ENCODE data around the gene CNGA4. TPM values are rescaled to one million over a fixed set of nuclear protein-coding genes. Genes with fewer than 3 reads are reported as not detected.

The CNGA4 gene
- polyA plus RNA-seq, 1 donor from 2014 or later: not detected

DNA sequence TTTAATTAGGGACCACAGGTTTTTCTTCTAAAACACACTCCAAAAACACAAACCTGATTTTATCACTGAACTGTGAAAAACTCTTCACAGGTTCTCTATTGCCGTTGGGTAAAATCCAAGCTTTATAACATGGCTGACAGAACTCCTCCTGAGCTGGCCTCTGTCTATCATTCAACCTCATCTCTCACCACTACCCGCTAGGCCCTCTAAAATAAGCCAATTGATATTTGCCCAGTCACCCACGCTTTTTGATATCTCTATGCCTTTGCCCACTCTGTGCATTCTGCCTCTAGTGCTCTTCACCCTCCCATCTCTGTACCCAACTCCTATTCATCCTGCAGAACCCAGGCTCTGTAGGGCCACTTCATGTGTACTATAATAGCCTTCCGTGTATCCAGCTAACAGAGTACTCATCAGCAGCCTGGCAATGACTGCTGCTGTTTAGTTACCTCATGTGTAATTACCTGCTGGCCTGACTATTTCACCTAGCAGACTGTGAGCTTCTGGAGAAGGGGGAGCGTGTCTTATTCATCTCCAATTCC lies 1.1 kb upstream of the CNGA4 start:
- no peaks in the 10 kb centered on the region for H4K20me1 ChIP-seq (ENCODE audit: insufficient read depth)
- H3K79me2 ChIP-seq (replicated peaks; ENCODE audit: insufficient read depth, low read length): peaks cover 14% of the 10 kb centered on the region
- no peaks in the 10 kb centered on the region for H3K9me2 ChIP-seq (ENCODE audit: insufficient read depth, low read length)
- no peak for TF ChIP-seq POLR2AphosphoS5 (IDR thresholded peaks at IDR 0.05)
- TF ChIP-seq SMC3 (conservative IDR thresholded peaks at IDR 0.05; ENCODE audit: poor library complexity): no peak
- TF ChIP-seq EZH2 (IDR thresholded peaks at IDR 0.05; ENCODE audit: borderline replicate concordance, insufficient read depth, low read length, poor library complexity, severe bottlenecking): no peak
- TF ChIP-seq EP300 (conservative IDR thresholded peaks at IDR 0.05; ENCODE audit: poor library complexity, severe bottlenecking): no peak
- TF ChIP-seq, protein P1, sequence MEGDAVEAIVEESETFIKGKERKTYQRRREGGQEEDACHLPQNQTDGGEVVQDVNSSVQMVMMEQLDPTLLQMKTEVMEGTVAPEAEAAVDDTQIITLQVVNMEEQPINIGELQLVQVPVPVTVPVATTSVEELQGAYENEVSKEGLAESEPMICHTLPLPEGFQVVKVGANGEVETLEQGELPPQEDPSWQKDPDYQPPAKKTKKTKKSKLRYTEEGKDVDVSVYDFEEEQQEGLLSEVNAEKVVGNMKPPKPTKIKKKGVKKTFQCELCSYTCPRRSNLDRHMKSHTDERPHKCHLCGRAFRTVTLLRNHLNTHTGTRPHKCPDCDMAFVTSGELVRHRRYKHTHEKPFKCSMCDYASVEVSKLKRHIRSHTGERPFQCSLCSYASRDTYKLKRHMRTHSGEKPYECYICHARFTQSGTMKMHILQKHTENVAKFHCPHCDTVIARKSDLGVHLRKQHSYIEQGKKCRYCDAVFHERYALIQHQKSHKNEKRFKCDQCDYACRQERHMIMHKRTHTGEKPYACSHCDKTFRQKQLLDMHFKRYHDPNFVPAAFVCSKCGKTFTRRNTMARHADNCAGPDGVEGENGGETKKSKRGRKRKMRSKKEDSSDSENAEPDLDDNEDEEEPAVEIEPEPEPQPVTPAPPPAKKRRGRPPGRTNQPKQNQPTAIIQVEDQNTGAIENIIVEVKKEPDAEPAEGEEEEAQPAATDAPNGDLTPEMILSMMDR (IDR thresholded peaks at IDR 0.05; ENCODE audit: poor library complexity, severe bottlenecking): no peak
- no peak for TF ChIP-seq RAD21 (conservative IDR thresholded peaks at IDR 0.05)
- TF ChIP-seq, protein P2, sequence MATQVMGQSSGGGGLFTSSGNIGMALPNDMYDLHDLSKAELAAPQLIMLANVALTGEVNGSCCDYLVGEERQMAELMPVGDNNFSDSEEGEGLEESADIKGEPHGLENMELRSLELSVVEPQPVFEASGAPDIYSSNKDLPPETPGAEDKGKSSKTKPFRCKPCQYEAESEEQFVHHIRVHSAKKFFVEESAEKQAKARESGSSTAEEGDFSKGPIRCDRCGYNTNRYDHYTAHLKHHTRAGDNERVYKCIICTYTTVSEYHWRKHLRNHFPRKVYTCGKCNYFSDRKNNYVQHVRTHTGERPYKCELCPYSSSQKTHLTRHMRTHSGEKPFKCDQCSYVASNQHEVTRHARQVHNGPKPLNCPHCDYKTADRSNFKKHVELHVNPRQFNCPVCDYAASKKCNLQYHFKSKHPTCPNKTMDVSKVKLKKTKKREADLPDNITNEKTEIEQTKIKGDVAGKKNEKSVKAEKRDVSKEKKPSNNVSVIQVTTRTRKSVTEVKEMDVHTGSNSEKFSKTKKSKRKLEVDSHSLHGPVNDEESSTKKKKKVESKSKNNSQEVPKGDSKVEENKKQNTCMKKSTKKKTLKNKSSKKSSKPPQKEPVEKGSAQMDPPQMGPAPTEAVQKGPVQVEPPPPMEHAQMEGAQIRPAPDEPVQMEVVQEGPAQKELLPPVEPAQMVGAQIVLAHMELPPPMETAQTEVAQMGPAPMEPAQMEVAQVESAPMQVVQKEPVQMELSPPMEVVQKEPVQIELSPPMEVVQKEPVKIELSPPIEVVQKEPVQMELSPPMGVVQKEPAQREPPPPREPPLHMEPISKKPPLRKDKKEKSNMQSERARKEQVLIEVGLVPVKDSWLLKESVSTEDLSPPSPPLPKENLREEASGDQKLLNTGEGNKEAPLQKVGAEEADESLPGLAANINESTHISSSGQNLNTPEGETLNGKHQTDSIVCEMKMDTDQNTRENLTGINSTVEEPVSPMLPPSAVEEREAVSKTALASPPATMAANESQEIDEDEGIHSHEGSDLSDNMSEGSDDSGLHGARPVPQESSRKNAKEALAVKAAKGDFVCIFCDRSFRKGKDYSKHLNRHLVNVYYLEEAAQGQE (IDR thresholded peaks at IDR 0.05; ENCODE audit: borderline replicate concordance): no peak
- no peak for TF ChIP-seq MXI1 (conservative IDR thresholded peaks at IDR 0.05; ENCODE audit: poor library complexity, severe bottlenecking)
- TF ChIP-seq TAF1 (IDR thresholded peaks at IDR 0.05; ENCODE audit: low read depth): no peak
- no peak overlapping the region for H3K4me3 ChIP-seq (ENCODE audit: low read length)
- H3K4me2 ChIP-seq (ENCODE audit: low read length): no peak overlapping the region
- H3F3A ChIP-seq (ENCODE audit: insufficient read depth, low read length, poor library complexity, severe bottlenecking): no peaks in the 10 kb centered on the region
- no peaks in the 10 kb centered on the region for H3K36me3 ChIP-seq (ENCODE audit: insufficient read depth, low read length)
- H3K27ac ChIP-seq (ENCODE audit: low read length): no peak overlapping the region
- H3K9ac ChIP-seq (ENCODE audit: low read length): no peak overlapping the region
- H3K27me3 ChIP-seq (ENCODE audit: insufficient read depth, low read depth, low read length): no peaks in the 10 kb centered on the region
- H2AFZ ChIP-seq (ENCODE audit: low read depth, low read length): no peak overlapping the region
- H3K9me3 ChIP-seq (ENCODE audit: low read length): no peaks in the 10 kb centered on the region

DNA sequence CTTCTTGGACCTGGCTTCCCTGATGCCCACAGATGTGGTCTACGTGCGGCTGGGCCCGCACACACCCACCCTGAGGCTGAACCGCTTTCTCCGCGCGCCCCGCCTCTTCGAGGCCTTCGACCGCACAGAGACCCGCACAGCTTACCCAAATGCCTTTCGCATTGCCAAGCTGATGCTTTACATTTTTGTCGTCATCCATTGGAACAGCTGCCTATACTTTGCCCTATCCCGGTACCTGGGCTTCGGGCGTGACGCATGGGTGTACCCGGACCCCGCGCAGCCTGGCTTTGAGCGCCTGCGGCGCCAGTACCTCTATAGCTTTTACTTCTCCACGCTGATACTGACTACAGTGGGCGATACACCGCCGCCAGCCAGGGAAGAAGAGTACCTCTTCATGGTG lies 1.2 kb downstream of the CNGA4 start:
- H3K79me2 ChIP-seq (replicated peaks; ENCODE audit: insufficient read depth, low read length): no peaks in the 10 kb centered on the region
- no peak overlapping the region for H2AFZ ChIP-seq (ENCODE audit: low read depth, low read length)
- TF ChIP-seq MXI1 (conservative IDR thresholded peaks at IDR 0.05; ENCODE audit: poor library complexity, severe bottlenecking) (no peak), RAD21 (conservative IDR thresholded peaks at IDR 0.05) (no peak), EZH2 (IDR thresholded peaks at IDR 0.05; ENCODE audit: borderline replicate concordance, insufficient read depth, low read length, poor library complexity, severe bottlenecking) (no peak), SMC3 (conservative IDR thresholded peaks at IDR 0.05; ENCODE audit: poor library complexity) (no peak), TAF1 (IDR thresholded peaks at IDR 0.05; ENCODE audit: low read depth) (no peak), POLR2AphosphoS5 (IDR thresholded peaks at IDR 0.05) (no peak)
- H3K4me3 ChIP-seq (ENCODE audit: low read length): no peak overlapping the region
- no peaks in the 10 kb centered on the region for H3K36me3 ChIP-seq (ENCODE audit: insufficient read depth, low read length)
- H3K27me3 ChIP-seq (ENCODE audit: insufficient read depth, low read depth, low read length): no peaks in the 10 kb centered on the region
- no peaks in the 10 kb centered on the region for H3K9me2 ChIP-seq (ENCODE audit: insufficient read depth, low read length)
- no peaks in the 10 kb centered on the region for H3F3A ChIP-seq (ENCODE audit: insufficient read depth, low read length, poor library complexity, severe bottlenecking)
- no peak overlapping the region for H3K9ac ChIP-seq (ENCODE audit: low read length)
- H3K9me3 ChIP-seq (ENCODE audit: low read length): no peaks in the 10 kb centered on the region
- no peak overlapping the region for H3K4me2 ChIP-seq (ENCODE audit: low read length)
- H4K20me1 ChIP-seq (ENCODE audit: insufficient read depth): no peaks in the 10 kb centered on the region
- H3K27ac ChIP-seq (ENCODE audit: low read length): no peak overlapping the region
